ENCODE results near the gene PLA2G15.

Gene PLA2G15

GRCh38 chr16:68253721-68254120 lies 8.5 kb downstream of the PLA2G15 start:
- no peak for DNase-seq (ENCODE audit: low read depth)

GRCh38 chr16:68255712-68256111 lies 10.5 kb downstream of the PLA2G15 start:
- no peak for DNase-seq (ENCODE audit: low read depth)

- no peak for DNase-seq (ENCODE audit: low read depth)
Measured at GRCh38 chr16:68257251-68257905, 12.2 kb downstream of the PLA2G15 start.

GRCh38 chr16:68257906-68258800 lies 13.0 kb downstream of the PLA2G15 start:
- DNase-seq (ENCODE audit: low read depth), result peak; percentile 50

GRCh38 chr16:68259007-68259825 lies 14.0 kb downstream of the PLA2G15 start:
- no peak for DNase-seq (ENCODE audit: low read depth)

- DNase-seq (ENCODE audit: low read depth), result no peak
Measured at GRCh38 chr16:68263559-68264127, 18.5 kb downstream of the PLA2G15 start.

- peak; percentile 40 for DNase-seq (ENCODE audit: low read depth)
Measured at GRCh38 chr16:68264128-68265077, 19.2 kb downstream of the PLA2G15 start, which contains the start of gene SLC7A6. Gene SLC7A6 (plus strand): TSS chr16:68264526. CDS start chr16:68274727, 10,201 bp downstream.

GRCh38 chr16:68265078-68265920 lies 20.1 kb downstream of the PLA2G15 start:
- peak; percentile 45 for DNase-seq (ENCODE audit: low read depth)

- DNase-seq (ENCODE audit: low read depth), result no peak
Measured at GRCh38 chr16:68267612-68268405, 22.6 kb downstream of the PLA2G15 start.

GRCh38 chr16:68269793-68270192 lies 24.6 kb downstream of the PLA2G15 start:
- no peak for DNase-seq (ENCODE audit: low read depth)

GRCh38 chr16:68270353-68270752 lies 25.2 kb downstream of the PLA2G15 start:
- DNase-seq (ENCODE audit: low read depth), result no peak

GRCh38 chr16:68272507-68273209 lies 27.5 kb downstream of the PLA2G15 start:
- DNase-seq (ENCODE audit: low read depth), result no peak

- no peak for DNase-seq (ENCODE audit: low read depth)
Measured at GRCh38 chr16:68273459-68273858, 28.3 kb downstream of the PLA2G15 start.

- no peak for DNase-seq (ENCODE audit: low read depth)
Measured at GRCh38 chr16:68273896-68274295, 28.7 kb downstream of the PLA2G15 start.

GRCh38 chr16:68274441-68274840 lies 29.3 kb downstream of the PLA2G15 start:
- no peak for DNase-seq (ENCODE audit: low read depth)

- DNase-seq (ENCODE audit: low read depth), result no peak
Measured at GRCh38 chr16:68275611-68276191, 30.5 kb downstream of the PLA2G15 start.

- DNase-seq (ENCODE audit: low read depth), result no peak
Measured at GRCh38 chr16:68276223-68276622, 31.1 kb downstream of the PLA2G15 start.

Measured in stromal cell of bone marrow (primary cell).